HL-60 (cell line): ENCODE results near the gene ABCA10.
A peak's percentile ranks its signal among the peaks of the same experiment; 100 is the strongest.

Experiments
- DNase-seq, 2 experiments: peaks; one replicate each; pipeline ENCODE4 v3.0.0-alpha.2; 2010 to 2020; ENCODE audit warnings: low read depth in 1 of 2, low spot score in 1 of 2
- H3K27ac ChIP-seq: fragments of 250-450 bp; sonication (Bioruptor Pico); replicated peaks from 2 replicates; pipeline ENCODE4 v1.5.1; 2020; ENCODE audit warnings: mild to moderate bottlenecking, moderate library complexity
- H3K27me3 ChIP-seq: fragments of 250-450 bp; sonication (Bioruptor Pico); 2 replicates; pipeline ENCODE4 v1.5.1; 2021; ENCODE audit warnings: mild to moderate bottlenecking, moderate library complexity; ENCODE audit not compliant: insufficient read depth, poor library complexity, severe bottlenecking
- H3K4me3 ChIP-seq: replicated peaks from 2 replicates; pipeline ENCODE4 v1.5.1; 2011; ENCODE audit warnings: mild to moderate bottlenecking, control low read depth, low read length; ENCODE audit not compliant: insufficient read depth
- CTCF ChIP-seq: IDR thresholded peaks from one replicate; pipeline ENCODE4 v1.5.1; 2011; ENCODE audit warnings: low read length, control low read depth, inconsistent platforms; ENCODE audit not compliant: insufficient read depth
- GABPA ChIP-seq: IDR thresholded peaks from 2 replicates; pipeline ENCODE4 v1.6.1; 2012; ENCODE audit warnings: low read depth
- POLR2AphosphoS5 ChIP-seq: IDR thresholded peaks from 2 replicates; pipeline ENCODE4 v1.6.1; 2012; ENCODE audit warnings: low read depth
- SPI1 ChIP-seq: IDR thresholded peaks from 2 replicates; pipeline ENCODE4 v1.6.1; 2012; ENCODE audit warnings: low read depth, mild to moderate bottlenecking, borderline replicate concordance
- TF ChIP-seq, protein P1 (sequence below): IDR thresholded peaks from 2 replicates; pipeline ENCODE4 v1.6.1; 2012; ENCODE audit warnings: low read depth; ENCODE audit not compliant: insufficient replicate concordance

Gene ABCA10

DNA sequence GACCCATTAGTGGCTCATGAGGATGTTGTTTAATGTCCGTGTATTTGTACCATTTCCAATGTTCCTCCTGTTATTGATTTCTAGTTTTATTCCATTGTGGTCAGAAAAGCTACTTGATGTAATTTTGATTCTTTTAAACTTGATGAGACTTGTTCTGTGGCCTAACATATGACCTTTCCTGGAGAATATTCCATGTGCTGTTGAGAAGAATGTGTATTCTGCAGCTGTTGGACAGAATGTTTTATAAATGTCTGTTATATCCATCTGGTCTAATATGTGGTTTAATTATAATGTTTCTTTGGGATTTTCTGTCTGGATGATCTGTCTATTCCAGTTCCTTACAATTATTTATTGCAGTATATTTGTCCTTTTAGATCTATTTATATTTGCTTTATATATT lies 2.9 kb upstream of the ABCA10 start:
- TF ChIP-seq SPI1, result no peak
- no peak for TF ChIP-seq CTCF
- no peak for TF ChIP-seq GABPA
- TF ChIP-seq, protein P1, sequence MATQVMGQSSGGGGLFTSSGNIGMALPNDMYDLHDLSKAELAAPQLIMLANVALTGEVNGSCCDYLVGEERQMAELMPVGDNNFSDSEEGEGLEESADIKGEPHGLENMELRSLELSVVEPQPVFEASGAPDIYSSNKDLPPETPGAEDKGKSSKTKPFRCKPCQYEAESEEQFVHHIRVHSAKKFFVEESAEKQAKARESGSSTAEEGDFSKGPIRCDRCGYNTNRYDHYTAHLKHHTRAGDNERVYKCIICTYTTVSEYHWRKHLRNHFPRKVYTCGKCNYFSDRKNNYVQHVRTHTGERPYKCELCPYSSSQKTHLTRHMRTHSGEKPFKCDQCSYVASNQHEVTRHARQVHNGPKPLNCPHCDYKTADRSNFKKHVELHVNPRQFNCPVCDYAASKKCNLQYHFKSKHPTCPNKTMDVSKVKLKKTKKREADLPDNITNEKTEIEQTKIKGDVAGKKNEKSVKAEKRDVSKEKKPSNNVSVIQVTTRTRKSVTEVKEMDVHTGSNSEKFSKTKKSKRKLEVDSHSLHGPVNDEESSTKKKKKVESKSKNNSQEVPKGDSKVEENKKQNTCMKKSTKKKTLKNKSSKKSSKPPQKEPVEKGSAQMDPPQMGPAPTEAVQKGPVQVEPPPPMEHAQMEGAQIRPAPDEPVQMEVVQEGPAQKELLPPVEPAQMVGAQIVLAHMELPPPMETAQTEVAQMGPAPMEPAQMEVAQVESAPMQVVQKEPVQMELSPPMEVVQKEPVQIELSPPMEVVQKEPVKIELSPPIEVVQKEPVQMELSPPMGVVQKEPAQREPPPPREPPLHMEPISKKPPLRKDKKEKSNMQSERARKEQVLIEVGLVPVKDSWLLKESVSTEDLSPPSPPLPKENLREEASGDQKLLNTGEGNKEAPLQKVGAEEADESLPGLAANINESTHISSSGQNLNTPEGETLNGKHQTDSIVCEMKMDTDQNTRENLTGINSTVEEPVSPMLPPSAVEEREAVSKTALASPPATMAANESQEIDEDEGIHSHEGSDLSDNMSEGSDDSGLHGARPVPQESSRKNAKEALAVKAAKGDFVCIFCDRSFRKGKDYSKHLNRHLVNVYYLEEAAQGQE, result no peak
- no peak for TF ChIP-seq POLR2AphosphoS5
- Histone ChIP-seq H3K27ac (no peak overlapping the region), H3K27me3 (no peaks in the 10 kb centered on the region)

GRCh38 chr17:69230939-69231338 lies 2.3 kb upstream of the ABCA10 start:
- no peak overlapping the region for H3K4me3 ChIP-seq
- no peaks in the 10 kb centered on the region for H3K27me3 ChIP-seq
- H3K27ac ChIP-seq, result no peak overlapping the region
- TF ChIP-seq CTCF (no peak), GABPA (no peak), POLR2AphosphoS5 (no peak), SPI1 (no peak)
- TF ChIP-seq, protein P1, result no peak
- DNase-seq, result no peak

More for the DNA sequence above, 2.9 kb upstream of the ABCA10 start:
- H3K4me3 ChIP-seq, result no peak overlapping the region
- DNase-seq, result no peak

DNA sequence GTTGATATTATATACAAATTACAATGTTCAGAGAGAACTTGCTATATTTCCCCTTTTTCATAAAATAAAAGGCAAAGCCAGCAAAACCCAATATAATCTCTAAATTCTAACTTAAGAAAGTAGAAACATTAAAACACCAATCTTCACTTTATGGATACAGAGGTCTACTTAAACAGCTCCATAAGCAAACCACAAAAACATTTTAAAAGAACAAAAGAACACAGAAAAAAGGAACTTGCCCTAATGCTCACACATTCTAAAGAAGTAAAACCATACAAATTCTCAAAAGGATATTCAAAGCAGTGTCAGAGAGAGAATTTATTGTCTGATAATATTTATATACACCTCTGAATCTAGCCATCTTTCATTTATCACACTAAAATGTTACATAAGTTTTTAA lies 606 bp downstream of the ABCA10 start:
- Histone ChIP-seq H3K27me3 (no peaks in the 10 kb centered on the region), H3K27ac (peak overlapping the region; percentile 53), H3K4me3 (no peak overlapping the region)
- no peak for DNase-seq
- no peak for TF ChIP-seq SPI1
- TF ChIP-seq, protein P1, result no peak
- no peak for TF ChIP-seq POLR2AphosphoS5
- no peak for TF ChIP-seq GABPA
- TF ChIP-seq CTCF, result no peak
